ENCODE measurements around the gene SEC24D.
"Not testable (repeated sequence)": the region's sequence is repeated elsewhere in the genome, so short reads cannot be mapped to it uniquely, and the experiment has no call there.

Gene SEC24D

DNA sequence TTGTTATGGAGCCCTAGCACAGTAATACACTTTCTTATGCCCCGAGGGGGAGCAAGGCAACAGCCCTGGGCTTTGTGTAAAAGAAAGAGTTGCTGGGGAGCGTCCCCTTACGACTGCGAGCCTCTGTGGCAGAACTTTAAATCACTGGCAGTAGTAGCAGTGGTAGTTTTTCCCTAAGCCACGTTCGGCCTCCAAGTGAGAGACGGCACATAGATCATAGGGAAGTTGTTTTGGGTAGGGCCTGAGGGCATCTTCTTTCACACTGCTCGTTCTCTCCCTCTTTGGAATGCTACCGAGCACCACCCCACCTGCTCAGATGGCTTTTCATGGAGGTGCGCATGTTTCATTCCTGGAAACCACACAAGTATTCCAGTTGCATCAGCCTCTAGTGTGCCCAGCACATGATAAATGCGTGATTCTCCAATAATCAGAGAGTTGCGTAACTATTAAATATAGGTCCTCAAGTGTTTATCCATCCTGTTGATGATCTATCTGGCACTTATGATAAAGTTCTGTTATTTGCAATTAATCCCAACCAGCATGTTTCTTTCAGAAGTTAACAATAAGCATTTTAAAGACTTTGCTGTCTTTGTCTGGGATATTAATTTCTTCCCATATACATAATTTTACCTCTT, 45.7 kb upstream of the SEC24D start:
- Histone ChIP-seq H3K27ac (ENCODE audit: low read depth, low read length, poor library complexity, severe bottlenecking) (no peak overlapping the region), H3K27me3 (ENCODE audit: insufficient read depth, low read length) (no peaks in the 10 kb centered on the region), H3K9me2 (ENCODE audit: low read depth, low read length) (no peaks in the 10 kb centered on the region), H3K36me3 (ENCODE audit: insufficient read depth, low read length) (no peaks in the 10 kb centered on the region), H3F3A (ENCODE audit: insufficient read depth, low read length) (no peaks in the 10 kb centered on the region), H3K9me3 (ENCODE audit: low read length) (0 out of 2 replicates have a peak, but pooled peaks cover 3% of the 10 kb centered on the region), H4K20me1 (ENCODE audit: insufficient read depth, low read length) (no peaks in the 10 kb centered on the region), H3K4me2 (ENCODE audit: low read length) (no peak overlapping the region), H3K79me2 (ENCODE audit: insufficient read depth, low read length) (no peaks in the 10 kb centered on the region), H3K4me3 (ENCODE audit: low read depth, low read length, poor library complexity, severe bottlenecking) (no peak overlapping the region), H2AFZ (ENCODE audit: low read length) (no peak overlapping the region), H3K9ac (ENCODE audit: low read length) (no peak overlapping the region), H3K4me1 (ENCODE audit: insufficient read depth, low read length, severe bottlenecking) (no peaks in the 10 kb centered on the region)
- TF ChIP-seq EZH2 (IDR thresholded peaks at IDR 0.05; ENCODE audit: borderline replicate concordance, low read length): no peak
- TF ChIP-seq, protein P1, sequence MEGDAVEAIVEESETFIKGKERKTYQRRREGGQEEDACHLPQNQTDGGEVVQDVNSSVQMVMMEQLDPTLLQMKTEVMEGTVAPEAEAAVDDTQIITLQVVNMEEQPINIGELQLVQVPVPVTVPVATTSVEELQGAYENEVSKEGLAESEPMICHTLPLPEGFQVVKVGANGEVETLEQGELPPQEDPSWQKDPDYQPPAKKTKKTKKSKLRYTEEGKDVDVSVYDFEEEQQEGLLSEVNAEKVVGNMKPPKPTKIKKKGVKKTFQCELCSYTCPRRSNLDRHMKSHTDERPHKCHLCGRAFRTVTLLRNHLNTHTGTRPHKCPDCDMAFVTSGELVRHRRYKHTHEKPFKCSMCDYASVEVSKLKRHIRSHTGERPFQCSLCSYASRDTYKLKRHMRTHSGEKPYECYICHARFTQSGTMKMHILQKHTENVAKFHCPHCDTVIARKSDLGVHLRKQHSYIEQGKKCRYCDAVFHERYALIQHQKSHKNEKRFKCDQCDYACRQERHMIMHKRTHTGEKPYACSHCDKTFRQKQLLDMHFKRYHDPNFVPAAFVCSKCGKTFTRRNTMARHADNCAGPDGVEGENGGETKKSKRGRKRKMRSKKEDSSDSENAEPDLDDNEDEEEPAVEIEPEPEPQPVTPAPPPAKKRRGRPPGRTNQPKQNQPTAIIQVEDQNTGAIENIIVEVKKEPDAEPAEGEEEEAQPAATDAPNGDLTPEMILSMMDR (IDR thresholded peaks at IDR 0.05; ENCODE audit: low read length): no peak

DNA sequence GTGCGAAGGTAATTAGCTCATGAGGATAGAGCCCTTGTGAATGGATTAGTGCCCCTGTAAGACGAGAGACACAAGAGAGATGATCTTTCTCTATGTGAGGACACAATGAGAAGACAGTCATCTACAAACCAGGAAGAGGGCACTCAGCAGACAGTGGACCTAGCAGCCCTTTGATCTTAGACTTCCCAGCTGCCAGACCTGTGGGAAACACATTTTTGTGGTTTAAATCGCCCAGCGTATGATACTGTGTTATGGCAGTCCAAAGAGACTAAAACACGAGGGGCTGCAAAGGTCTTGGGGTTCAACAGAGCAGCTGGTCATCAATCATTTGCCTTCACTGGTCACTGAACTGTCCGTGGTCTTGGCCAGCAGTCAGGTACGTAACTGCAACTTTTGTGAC, 43.5 kb upstream of the SEC24D start:
- no peaks in the 10 kb centered on the region for H4K20me1 ChIP-seq (ENCODE audit: insufficient read depth, low read length)
- 0 out of 2 replicates have a peak, but pooled peaks cover 3% of the 10 kb centered on the region for H3K9me3 ChIP-seq (ENCODE audit: low read length)
- no peak overlapping the region for H3K27ac ChIP-seq (ENCODE audit: low read depth, low read length, poor library complexity, severe bottlenecking)
- H3K9ac ChIP-seq (ENCODE audit: low read length): no peak overlapping the region
- no peaks in the 10 kb centered on the region for H3K36me3 ChIP-seq (ENCODE audit: insufficient read depth, low read length)
- H3K4me2 ChIP-seq (ENCODE audit: low read length): no peak overlapping the region
- H3K4me1 ChIP-seq (ENCODE audit: insufficient read depth, low read length, severe bottlenecking): no peaks in the 10 kb centered on the region
- H3K79me2 ChIP-seq (ENCODE audit: insufficient read depth, low read length): no peaks in the 10 kb centered on the region
- no peaks in the 10 kb centered on the region for H3K9me2 ChIP-seq (ENCODE audit: low read depth, low read length)
- H2AFZ ChIP-seq (ENCODE audit: low read length): no peak overlapping the region
- no peaks in the 10 kb centered on the region for H3K27me3 ChIP-seq (ENCODE audit: insufficient read depth, low read length)
- H3K4me3 ChIP-seq (ENCODE audit: low read depth, low read length, poor library complexity, severe bottlenecking): no peak overlapping the region
- H3F3A ChIP-seq (ENCODE audit: insufficient read depth, low read length): no peaks in the 10 kb centered on the region
- TF ChIP-seq EZH2 (IDR thresholded peaks at IDR 0.05; ENCODE audit: borderline replicate concordance, low read length): no peak

DNA sequence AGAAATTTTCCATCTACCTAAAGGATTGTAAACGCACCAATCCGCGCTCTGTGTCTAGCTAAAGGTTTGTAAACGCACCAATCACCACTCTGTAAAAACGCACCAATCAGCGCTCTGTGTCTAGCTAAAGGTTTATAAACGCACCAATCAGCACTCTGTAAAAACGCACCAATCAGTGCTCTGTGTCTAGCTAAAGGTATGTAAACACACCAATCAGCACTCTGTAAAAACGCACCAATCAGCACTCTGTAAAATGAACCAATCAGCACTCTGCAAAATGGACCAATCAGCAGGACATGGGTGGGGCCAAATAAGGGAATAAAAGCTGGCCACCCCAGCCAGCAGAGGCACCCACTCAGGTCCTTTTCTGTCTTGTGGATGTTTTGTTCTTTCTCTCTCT, 42.6 kb upstream of the SEC24D start:
- H3K4me3 ChIP-seq (ENCODE audit: low read depth, low read length, poor library complexity, severe bottlenecking); H3F3A ChIP-seq (ENCODE audit: insufficient read depth, low read length); H3K4me2 ChIP-seq (ENCODE audit: low read length): not testable (repeated sequence)

DNA sequence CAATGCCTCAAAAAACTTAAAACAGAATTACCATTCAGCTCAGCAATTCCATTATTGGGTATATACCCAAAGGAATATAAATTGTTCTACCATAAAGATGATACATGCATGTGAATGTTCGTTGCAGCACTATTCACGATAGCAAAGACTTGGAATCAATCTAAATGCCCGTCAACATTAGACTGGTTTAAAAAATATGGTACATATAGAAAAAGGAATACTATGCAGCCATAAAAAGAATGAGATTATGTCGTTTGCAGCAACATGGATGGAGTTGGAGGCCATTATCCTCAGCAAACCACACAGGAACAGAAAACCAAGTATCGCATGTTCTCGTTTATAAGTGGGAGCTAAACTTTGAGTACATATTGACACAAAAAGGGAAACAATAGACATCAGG, 41.9 kb upstream of the SEC24D start:
- no peak overlapping the region for H3K4me2 ChIP-seq (ENCODE audit: low read length)
- H3K36me3 ChIP-seq (ENCODE audit: insufficient read depth, low read length): no peaks in the 10 kb centered on the region
- TF ChIP-seq EZH2 (IDR thresholded peaks at IDR 0.05; ENCODE audit: borderline replicate concordance, low read length): no peak
- TF ChIP-seq, protein P1 (IDR thresholded peaks at IDR 0.05; ENCODE audit: low read length): no peak

More for the DNA sequence above, 42.6 kb upstream of the SEC24D start:
- not testable (repeated sequence) for H3K79me2 ChIP-seq (ENCODE audit: insufficient read depth, low read length); H3K36me3 ChIP-seq (ENCODE audit: insufficient read depth, low read length); H3K27ac ChIP-seq (ENCODE audit: low read depth, low read length, poor library complexity, severe bottlenecking); H3K9me3 ChIP-seq (ENCODE audit: low read length); H3K9me2 ChIP-seq (ENCODE audit: low read depth, low read length); H3K9ac ChIP-seq (ENCODE audit: low read length); H3K4me1 ChIP-seq (ENCODE audit: insufficient read depth, low read length, severe bottlenecking); H2AFZ ChIP-seq (ENCODE audit: low read length); H4K20me1 ChIP-seq (ENCODE audit: insufficient read depth, low read length); H3K27me3 ChIP-seq (ENCODE audit: insufficient read depth, low read length)

More for the DNA sequence above, 41.9 kb upstream of the SEC24D start:
- H3F3A ChIP-seq (ENCODE audit: insufficient read depth, low read length): no peaks in the 10 kb centered on the region
- H3K79me2 ChIP-seq (ENCODE audit: insufficient read depth, low read length): no peaks in the 10 kb centered on the region
- no peaks in the 10 kb centered on the region for H3K27me3 ChIP-seq (ENCODE audit: insufficient read depth, low read length)
- H3K9me3 ChIP-seq (ENCODE audit: low read length): 0 out of 2 replicates have a peak, but pooled peaks cover 3% of the 10 kb centered on the region
- no peaks in the 10 kb centered on the region for H3K4me1 ChIP-seq (ENCODE audit: insufficient read depth, low read length, severe bottlenecking)
- no peaks in the 10 kb centered on the region for H4K20me1 ChIP-seq (ENCODE audit: insufficient read depth, low read length)
- no peak overlapping the region for H3K9ac ChIP-seq (ENCODE audit: low read length)
- H3K27ac ChIP-seq (ENCODE audit: low read depth, low read length, poor library complexity, severe bottlenecking): no peak overlapping the region
- no peak overlapping the region for H3K4me3 ChIP-seq (ENCODE audit: low read depth, low read length, poor library complexity, severe bottlenecking)
- no peaks in the 10 kb centered on the region for H3K9me2 ChIP-seq (ENCODE audit: low read depth, low read length)
- H2AFZ ChIP-seq (ENCODE audit: low read length): no peak overlapping the region
